IMR-90 (cell line): ENCODE data around the gene CAPN2. TPM values are rescaled to one million over a fixed set of nuclear protein-coding genes. Genes with fewer than 3 reads are reported as not detected.

Experiments used
- ATAC-seq: fragments of 200-7000 bp; cut with Tn5 transposase; 2 replicates; pipeline ENCODE4 v1.9.1; 2020; ENCODE audit warnings: low read depth, mild to moderate bottlenecking, moderate library complexity
- BruUV-seq: library from RNA; stranded (reverse); fragments of 400-500 nt; replicated peaks from 2 replicates; lab custom pipeline; 2021; lab: Mats Ljungman, UMichigan
- CTCF ChIA-PET: fragments of 300-600 bp; formaldehyde crosslinking; extraction: SDS; loops from one replicate; lab custom pipeline; 2021; ENCODE audit warnings: antibody characterized with exemption; lab: Yijun Ruan, JAX
- POLR2A ChIA-PET: fragments of 300-600 bp; sonication (Branson Sonifier 250); formaldehyde crosslinking; loops from one replicate; lab custom pipeline; 2022; ENCODE audit warnings: antibody characterized with exemption; ENCODE audit not compliant: unreplicated experiment; lab: Charles Lee
- DNase-seq: peaks from one replicate; pipeline ENCODE4 v3.0.0; 2013
- H2AFZ ChIP-seq: replicated peaks from 2 replicates; pipeline ENCODE3; 2013; ENCODE audit warnings: low read length, mild to moderate bottlenecking; ENCODE audit not compliant: poor library complexity
- H2AK5ac ChIP-seq: 2 replicates; pipeline ENCODE4 v1.6.1; 2013; ENCODE audit warnings: low read depth, low read length, inconsistent platforms
- H2AK9ac ChIP-seq: replicated peaks from 2 replicates; pipeline ENCODE3; 2013; ENCODE audit warnings: mild to moderate bottlenecking, low read depth, low read length, moderate library complexity; ENCODE audit not compliant: poor library complexity
- H2BK120ac ChIP-seq: 2 replicates; pipeline ENCODE4 v1.6.1; 2013; ENCODE audit warnings: low read depth, low read length, inconsistent platforms
- H2BK15ac ChIP-seq: 3 replicates; pipeline ENCODE4 v1.6.1; 2013; ENCODE audit warnings: low read depth, low read length, inconsistent platforms
- H2BK20ac ChIP-seq: 2 replicates; pipeline ENCODE4 v1.6.1; 2013; ENCODE audit warnings: low read depth, mild to moderate bottlenecking, inconsistent platforms, low read length, moderate library complexity
- H2BK5ac ChIP-seq: 2 replicates; pipeline ENCODE4 v1.6.1; 2013; ENCODE audit warnings: mild to moderate bottlenecking, low read depth, low read length, inconsistent platforms; ENCODE audit not compliant: poor library complexity, severe bottlenecking
- H3K14ac ChIP-seq: replicated peaks from 2 replicates; pipeline ENCODE4 v1.6.1; 2013; ENCODE audit warnings: low read depth, low read length, inconsistent platforms
- H3K18ac ChIP-seq: 2 replicates; pipeline ENCODE4 v1.6.1; 2013; ENCODE audit warnings: low read depth, low read length, control low read depth
- H3K23ac ChIP-seq: 2 replicates; pipeline ENCODE4 v1.6.1; 2013; ENCODE audit warnings: low read depth, low read length, inconsistent platforms
- H3K27ac ChIP-seq: 2 replicates; pipeline ENCODE4 v1.5.1; 2013; ENCODE audit warnings: mild to moderate bottlenecking, control low read depth, low read length; ENCODE audit not compliant: insufficient read depth
- H3K27me3 ChIP-seq: 2 replicates; pipeline ENCODE4 v1.6.1; 2013; ENCODE audit warnings: low read length; ENCODE audit not compliant: control insufficient read depth, insufficient read depth
- H3K36me3 ChIP-seq: 2 replicates; pipeline ENCODE4 v1.6.1; 2013; ENCODE audit warnings: low read length, mixed read lengths; ENCODE audit not compliant: control insufficient read depth, insufficient read depth
- H3K4ac ChIP-seq: 2 replicates; pipeline ENCODE4 v1.6.1; 2013; ENCODE audit warnings: low read depth, low read length, inconsistent platforms
- H3K4me1 ChIP-seq: 2 replicates; pipeline ENCODE4 v1.6.1; 2013; ENCODE audit warnings: low read length, mixed read lengths; ENCODE audit not compliant: control insufficient read depth, insufficient read depth
- H3K4me2 ChIP-seq: 2 replicates; pipeline ENCODE4 v1.6.1; 2013; ENCODE audit warnings: low read depth, mild to moderate bottlenecking, control low read depth, low read length, moderate library complexity
- H3K4me3 ChIP-seq: 2 replicates; pipeline ENCODE4 v1.5.1; 2013; ENCODE audit warnings: low read depth, mild to moderate bottlenecking, control low read depth, low read length, moderate library complexity; ENCODE audit not compliant: insufficient read depth
- H3K56ac ChIP-seq: 2 replicates; pipeline ENCODE4 v1.6.1; 2013; ENCODE audit warnings: low read length, inconsistent platforms; ENCODE audit not compliant: insufficient read depth; ENCODE audit errors: extremely low read depth
- H3K79me1 ChIP-seq, 2 experiments: 2 replicates each; pipeline ENCODE4 v1.6.1; 2013; ENCODE audit warnings: low read length in 2 of 2, inconsistent platforms in 1 of 2, low read depth in 1 of 2
- H3K9ac ChIP-seq: 2 replicates; pipeline ENCODE4 v1.6.1; 2013; ENCODE audit warnings: low read depth, low read length, control low read depth
- H3K9me1 ChIP-seq: 2 replicates; pipeline ENCODE4 v1.6.1; 2013; ENCODE audit warnings: low read length, inconsistent platforms; ENCODE audit not compliant: insufficient read depth
- H3K9me3 ChIP-seq: 2 replicates; pipeline ENCODE4 v1.6.1; 2013; ENCODE audit warnings: low read length; ENCODE audit not compliant: control insufficient read depth, insufficient read depth
- H4K20me1 ChIP-seq: 2 replicates; pipeline ENCODE4 v1.6.1; 2013; ENCODE audit warnings: low read length, inconsistent platforms; ENCODE audit not compliant: insufficient read depth
- H4K5ac ChIP-seq: 2 replicates; pipeline ENCODE4 v1.6.1; 2013; ENCODE audit warnings: mild to moderate bottlenecking, low read depth, low read length, control low read depth
- H4K8ac ChIP-seq, 2 experiments: 2 replicates each; pipeline ENCODE4 v1.6.1; 2013; ENCODE audit warnings: low read depth in 2 of 2, low read length in 2 of 2, control low read depth in 1 of 2, inconsistent platforms in 1 of 2
- H4K91ac ChIP-seq: 2 replicates; pipeline ENCODE4 v1.6.1; 2013; ENCODE audit warnings: low read depth, low read length, inconsistent platforms; ENCODE audit not compliant: insufficient read depth
- CTCF ChIP-seq: conservative IDR thresholded peaks from 2 replicates; pipeline ENCODE4 v1.5.1; 2012; ENCODE audit warnings: mild to moderate bottlenecking, low read depth, low read length, improper control_type of control experiment
- ELK1 ChIP-seq: fragments of 150-350 bp; IDR thresholded peaks from 2 replicates; pipeline ENCODE4 v1.6.1; 2016; ENCODE audit warnings: low read depth, mild to moderate bottlenecking, low read length, moderate library complexity, borderline replicate concordance
- RAD21 ChIP-seq: IDR thresholded peaks from 2 replicates; pipeline ENCODE4 v1.6.1; 2012; ENCODE audit warnings: low read length, improper control_type of control experiment
- USF2 ChIP-seq: fragments of 150-350 bp; IDR thresholded peaks from 2 replicates; pipeline ENCODE4 v1.6.1; 2017; ENCODE audit warnings: mild to moderate bottlenecking, antibody characterized with exemption, low read length, low read depth
- WGBS, 2 experiments: methylation state at CpG; one replicate each; pipeline versions ENCODE4 v1.1.5 to v1.1.7; 2013; ENCODE audit warnings: missing lambda C conversion rate in 2 of 2; ENCODE audit not compliant: insufficient read length in 1 of 2; ENCODE audit errors: extremely low coverage in 2 of 2; 5-methylcytosine and 5-hydroxymethylcytosine counted together
- dilution Hi-C: fragments of 300-500 bp; cut with HindIII; formaldehyde crosslinking; loops from one replicate; pipeline ENCODE4 v1.14.3; 2018; ENCODE audit warnings: low sequenced_read_pairs; ENCODE audit not compliant: unreplicated experiment
- in situ Hi-C: fragments of 300-500 bp; cut with MboI; formaldehyde crosslinking; loops from 3 replicates; pipeline ENCODE4 v1.14.3; 2019; ENCODE audit warnings: low sequenced_read_pairs, inconsistent platforms, mixed read lengths
- intact Hi-C: fragments of 100-400 bp; cut with micrococcal nuclease; formaldehyde crosslinking; loops from 2 replicates; pipeline ENCODE4 v1.10.0; 2022
- polyA plus RNA-seq, 3 experiments: library from polyadenylated mRNA; depleted of rRNA; stranded (reverse); fragments of >200 nt; gene quantifications; 2 replicates each; pipeline ENCODE4 v1.2.3, GENCODE V29; 2012; ENCODE audit warnings: low replicate concordance in 1 of 3
- total RNA-seq: library from RNA; depleted of rRNA; stranded (reverse); fragments of >200 nt; gene quantifications from 2 replicates; pipeline ENCODE4 v1.2.3, GENCODE V29; 2012

Gene CAPN2
- total and polyA plus RNA-seq, 2 of the 4 experiments (the other 2 are of a cell fraction) = 339 to 430 TPM

DNA sequence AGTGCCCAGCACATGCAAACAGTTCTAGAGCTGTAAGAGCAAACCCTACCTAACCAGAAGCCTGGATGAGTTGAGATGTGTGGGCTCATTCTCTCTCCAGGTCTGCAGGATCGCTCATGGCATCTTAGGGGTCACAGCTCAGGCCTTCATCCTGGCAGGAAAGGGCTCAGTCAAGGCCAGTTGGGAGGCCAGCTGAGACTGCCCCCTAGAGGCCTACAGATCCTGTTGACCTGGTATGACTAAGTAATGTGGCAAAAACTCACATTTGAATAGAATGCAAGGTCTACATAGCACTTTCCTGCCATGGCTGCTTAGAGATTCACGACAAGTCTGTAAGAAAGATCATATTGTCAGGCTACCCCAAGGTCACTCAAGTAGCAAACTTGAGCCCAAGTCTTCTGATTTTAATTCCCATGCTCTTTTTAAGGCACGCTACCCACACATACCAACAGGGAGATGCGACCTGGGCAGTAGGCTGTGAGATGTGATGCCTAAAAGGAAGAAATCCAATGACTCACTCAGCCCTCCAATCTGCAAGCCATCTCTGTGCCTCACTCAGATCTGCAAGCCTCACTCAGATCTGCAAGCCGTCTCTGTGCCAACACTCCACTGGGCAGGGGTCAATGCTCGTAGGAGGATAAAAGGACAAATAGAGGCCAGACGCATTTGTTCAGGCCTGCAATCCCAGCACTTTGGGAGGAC lies 41.7 kb upstream of the CAPN2 start:
- Histone ChIP-seq H3K79me1 (no peaks in the 10 kb centered on the region), H3K4ac (no peak overlapping the region), H2BK20ac (no peak overlapping the region), H4K91ac (no peak overlapping the region), H2AK9ac (no peak overlapping the region), H3K4me2 (no peak overlapping the region), H3K27me3 (peaks cover 3% of the 10 kb centered on the region; the same call in 1 of the 2 replicates), H2AFZ (no peak overlapping the region), H3K14ac (no peak overlapping the region), H3K9me1 (no peaks in the 10 kb centered on the region), H3K23ac (no peak overlapping the region), H3K56ac (no peak overlapping the region), H2BK120ac (no peak overlapping the region), H3K18ac (no peak overlapping the region), H3K27ac (no peak overlapping the region), H3K9me3 (peaks cover 2% of the 10 kb centered on the region; the same call in 1 of the 2 replicates), H3K36me3 (no peaks in the 10 kb centered on the region), H2BK15ac (no peak overlapping the region), H2BK5ac (no peak overlapping the region), H4K20me1 (no peaks in the 10 kb centered on the region), H4K8ac (no peak overlapping the region), H3K4me1 (no peaks in the 10 kb centered on the region), H3K9ac (no peak overlapping the region), H3K4me3 (no peak overlapping the region), H4K5ac (no peak overlapping the region), H2AK5ac (no peak overlapping the region)
- WGBS, 2 experiments = 17% methylated on average over 2 of the region's 7 CpGs; no CpG with 5 or more reads in 1 of the 2 experiments
- dilution Hi-C loops (no loop called here), in situ Hi-C loops (no loop called here), intact Hi-C loops (no loop called here)
- BruUV-seq = no TSS peak
- ChIA-PET POLR2A (no interaction called here), CTCF (interaction anchor here (0.5 to 1.7 kb wide), 2 partner anchors 22 to 537 kb away, joined by 3 read pairs; no protein-coding TSS in a partner anchor)
- peak; percentile 51 for DNase-seq
- TF ChIP-seq USF2 (no peak), CTCF (peak; percentile 40), ELK1 (no peak), RAD21 (peak; percentile 53)
- ATAC-seq = peak; percentile 72
